ENCODE data around the gene KRT75.

KRT75 gene

DNA sequence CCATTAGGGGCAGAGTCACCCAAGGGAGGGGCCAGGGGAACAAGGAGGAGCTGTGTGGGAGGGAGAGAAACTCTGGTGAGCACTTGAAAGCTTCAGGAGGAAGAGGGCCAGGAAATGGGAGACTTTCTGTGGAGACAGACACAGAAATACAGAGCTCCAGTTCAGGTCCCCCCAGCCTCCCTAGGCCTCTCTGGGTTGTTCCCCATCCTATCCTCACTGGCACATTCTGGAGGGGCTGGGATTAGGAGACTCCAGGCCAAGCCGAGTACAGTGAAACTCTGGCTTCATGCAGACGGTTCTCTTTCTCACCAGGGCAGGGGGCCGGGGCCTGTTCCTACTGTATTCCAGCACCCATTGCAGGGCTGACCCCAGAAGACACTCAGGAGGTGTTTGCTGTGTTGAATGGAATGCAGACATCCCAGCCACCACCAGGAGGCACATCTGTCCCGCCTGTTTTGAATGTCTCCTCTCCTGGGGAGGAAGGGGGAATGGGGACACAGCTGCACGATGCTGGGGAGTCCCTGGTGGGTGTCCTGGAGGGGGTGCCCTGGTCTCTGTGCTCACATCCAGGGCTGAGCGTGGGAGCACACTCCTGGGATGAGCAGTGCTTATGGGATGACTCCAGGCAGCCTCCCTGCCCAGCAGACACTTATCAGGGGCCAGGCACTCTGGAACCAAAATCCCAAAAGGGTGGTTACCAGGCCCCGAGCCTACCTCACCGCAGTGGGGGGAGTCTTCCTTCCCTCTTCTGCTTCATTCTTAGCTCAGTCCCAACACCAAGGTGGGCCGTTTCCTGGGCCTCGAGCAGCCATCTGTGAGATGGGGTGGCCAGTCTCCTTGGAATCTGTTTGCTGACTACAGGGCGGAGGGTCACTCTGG lies 43.2 kb downstream of the KRT75 start:
- DNase-seq = no peak

DNA sequence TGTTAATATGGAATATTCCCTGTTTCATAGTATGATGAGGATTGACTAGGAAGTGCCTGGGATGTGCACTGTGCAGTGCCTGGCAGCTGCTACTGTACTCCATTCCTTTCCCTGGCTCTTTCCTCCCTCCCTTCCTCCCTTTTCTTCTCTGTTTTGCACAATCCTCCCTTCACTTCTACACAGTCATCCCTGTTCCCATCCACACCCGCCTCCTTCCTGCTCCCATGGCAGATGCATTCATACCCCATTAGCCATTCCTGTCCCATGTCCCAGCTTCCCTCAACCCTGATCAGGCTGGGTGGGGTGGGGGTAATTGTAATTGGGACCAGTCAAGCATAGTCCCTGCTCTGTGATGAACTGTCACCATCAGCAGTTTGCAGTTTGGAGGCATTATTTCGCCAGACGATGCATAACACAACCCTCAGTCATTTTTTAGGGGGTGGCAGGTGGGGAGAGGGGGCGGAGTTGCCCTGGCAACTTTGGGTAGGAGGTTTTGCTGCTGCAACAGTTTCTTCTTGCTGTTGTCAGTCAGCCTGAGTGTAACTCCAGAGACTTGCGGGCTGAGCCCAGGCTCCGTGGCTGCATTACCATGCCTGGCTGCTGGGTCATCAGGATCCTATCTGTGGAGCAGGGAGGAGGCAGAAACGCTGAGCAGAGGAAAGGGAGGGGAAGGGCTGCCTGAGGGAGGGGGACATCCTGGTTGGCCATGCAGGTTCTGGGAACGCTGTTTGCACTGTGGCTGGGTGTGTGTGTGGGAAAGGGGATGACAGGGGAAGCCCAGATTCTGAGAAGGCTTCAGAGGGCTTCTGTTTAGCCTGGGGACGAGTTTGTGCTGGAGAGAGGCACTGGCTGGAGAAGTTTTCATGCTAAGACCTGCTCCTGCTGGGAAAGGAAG lies 44.6 kb downstream of the KRT75 start:
- no peak for DNase-seq

GRCh38 chr12:52387859-52388258 lies 46.3 kb downstream of the KRT75 start:
- no peak for DNase-seq

DNA sequence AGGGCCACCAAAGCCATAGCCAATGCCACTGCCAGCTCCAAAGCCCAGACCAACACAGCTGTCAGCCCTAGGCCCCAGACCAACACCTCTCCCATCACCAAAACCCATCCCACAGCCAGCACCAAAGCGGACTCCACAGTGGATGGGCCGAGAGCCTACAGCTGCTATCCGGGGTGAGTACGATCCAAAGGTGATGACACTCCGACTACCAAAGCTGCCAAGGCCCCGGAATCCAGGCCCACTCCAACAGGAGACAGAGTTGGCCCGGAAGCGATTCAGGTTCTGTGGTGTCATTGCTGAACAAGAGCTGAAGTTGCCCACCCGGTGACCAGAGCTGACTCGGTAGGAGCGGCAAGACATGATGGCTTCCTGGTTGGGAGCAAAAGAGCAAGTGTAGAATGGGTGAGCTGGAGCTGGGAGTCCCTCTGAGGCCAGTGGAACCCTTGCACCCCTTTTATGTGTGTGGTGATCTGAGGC lies 48.9 kb downstream of the KRT75 start, which contains the start of gene KRT84:
Gene KRT84, minus strand, starts transcription at position 427 of the 477 bp plus-strand sequence. Its CDS starts 67 bp downstream, at position 360.
- no peak for DNase-seq

DNA sequence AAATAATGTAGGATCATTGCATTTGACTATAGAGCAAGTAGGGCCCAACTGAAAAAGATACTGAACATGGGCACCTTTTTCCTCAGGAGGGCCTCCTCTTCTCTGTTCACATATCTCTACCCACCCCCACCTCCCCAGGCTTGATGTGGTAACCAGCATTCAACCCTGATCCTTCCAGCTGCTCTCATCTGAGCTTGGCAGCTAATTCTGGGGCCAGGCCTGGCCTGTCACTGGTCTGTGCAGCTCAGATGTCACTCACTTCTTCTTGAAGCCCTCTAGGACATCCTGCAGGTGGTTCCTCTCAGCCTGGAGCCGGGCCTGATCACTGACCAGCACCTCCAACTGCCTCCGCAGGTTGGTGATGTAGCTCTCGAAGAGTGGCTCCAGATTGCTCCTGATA lies 50.8 kb downstream of the KRT75 start:
- no peak for DNase-seq

- no peak for DNase-seq
Observed at GRCh38 chr12:52382854-52383253, 51.3 kb downstream of the KRT75 start.

- DNase-seq = no peak
Observed at GRCh38 chr12:52381206-52381605, 53.0 kb downstream of the KRT75 start.

DNA sequence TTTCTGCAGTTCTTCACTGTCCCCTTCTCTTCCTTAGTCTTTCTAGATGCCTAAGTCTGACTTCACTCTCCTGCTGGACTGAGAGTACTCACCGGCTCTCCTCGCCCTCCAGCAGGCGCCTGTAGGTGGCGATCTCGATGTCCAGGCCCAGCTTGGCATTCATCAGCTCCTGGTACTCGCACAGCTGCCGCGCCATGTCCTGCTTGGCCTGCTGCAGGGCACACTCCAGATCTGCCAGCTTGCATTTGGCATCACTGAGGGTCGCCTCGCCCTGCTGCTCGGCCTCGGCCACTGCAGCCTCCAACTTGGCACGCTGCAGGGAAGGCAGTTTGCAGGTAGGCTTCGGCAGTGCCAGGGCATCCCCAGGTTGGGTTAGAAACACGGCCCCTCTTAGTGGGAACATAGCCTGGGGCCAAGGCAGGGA lies 53.9 kb downstream of the KRT75 start:
- no peak for DNase-seq

DNA sequence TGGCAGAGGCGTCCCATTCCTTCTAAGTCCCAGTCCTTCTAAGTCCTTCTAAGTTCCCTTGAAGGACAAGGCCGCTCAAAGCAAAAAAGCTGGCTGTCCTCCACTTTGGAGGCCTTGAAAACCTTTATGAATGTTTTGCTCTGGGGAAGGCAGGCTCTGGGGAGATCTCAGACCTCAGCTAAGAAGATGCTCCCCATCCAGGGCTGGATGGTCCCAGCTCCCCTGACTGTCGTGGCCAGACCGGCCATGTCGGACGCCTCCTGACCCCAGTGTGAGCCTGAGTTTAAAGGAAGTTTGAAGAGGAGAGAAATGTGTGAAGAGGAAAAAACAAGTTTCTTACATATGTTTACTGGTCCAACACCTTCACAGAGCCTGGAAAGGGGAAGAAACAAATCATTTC lies 54.6 kb downstream of the KRT75 start:
- no peak for DNase-seq

DNA sequence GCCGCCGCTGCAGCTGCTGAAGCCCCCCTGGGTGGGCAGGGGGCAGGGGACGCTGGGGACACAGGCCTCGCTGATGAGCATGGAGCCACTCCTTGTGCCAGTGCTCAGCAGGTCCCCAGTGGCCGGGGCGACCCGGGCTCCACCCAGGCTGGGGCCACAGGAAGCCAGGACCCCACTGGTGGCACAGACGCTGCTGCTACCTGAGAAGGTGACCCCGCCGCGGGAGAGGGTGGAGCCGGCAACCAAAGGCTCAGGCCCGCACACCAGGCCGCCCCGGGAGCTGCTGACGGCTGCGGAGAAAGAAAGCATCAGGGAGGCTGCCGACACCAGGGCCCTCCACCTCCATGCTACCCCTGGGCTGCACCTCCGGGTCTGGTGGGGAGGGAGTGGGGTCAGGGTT lies 56.1 kb downstream of the KRT75 start:
- DNase-seq = no peak

GRCh38 chr12:52377266-52377665 lies 56.9 kb downstream of the KRT75 start:
- no peak for DNase-seq
